HS-27A (cell line): ENCODE measurements around the gene ZNF729.
"Not testable (repeated sequence)": the region's sequence is repeated elsewhere in the genome, so short reads cannot be mapped to it uniquely, and the experiment has no call there.

Experiments
- DNase-seq: peaks from one replicate; pipeline ENCODE4 v3.0.0-alpha.2; 2012; ENCODE audit warnings: low read depth, missing footprints

ZNF729 gene

GRCh38 chr19:22286151-22286810, at the start of gene ZNF729:
TSS of gene ZNF729 (plus strand) at chr19:22286441. CDS start at chr19:22286526, 85 bp downstream.
- DNase-seq, result no peak

GRCh38 chr19:22256856-22257255, 29.4 kb upstream of the ZNF729 start:
- no peak for DNase-seq

GRCh38 chr19:22257381-22257780, 28.9 kb upstream of the ZNF729 start:
- no peak for DNase-seq

GRCh38 chr19:22257916-22258315, 28.3 kb upstream of the ZNF729 start:
- DNase-seq, result no peak

- no peak for DNase-seq
These were observed 25.7 kb upstream of the ZNF729 start for GRCh38 chr19:22260499-22260898.

- DNase-seq, result no peak
These were observed 24.6 kb upstream of the ZNF729 start for GRCh38 chr19:22261596-22261995.

GRCh38 chr19:22263121-22263520, 23.1 kb upstream of the ZNF729 start:
- DNase-seq, result no peak

- DNase-seq, result not testable (repeated sequence)
These were observed 35.3 kb downstream of the ZNF729 start for GRCh38 chr19:22321554-22321953.

GRCh38 chr19:22326219-22326618, 40.0 kb downstream of the ZNF729 start:
- no peak for DNase-seq

GRCh38 chr19:22327321-22327720, 41.1 kb downstream of the ZNF729 start:
- DNase-seq, result no peak

GRCh38 chr19:22331521-22331920, 45.3 kb downstream of the ZNF729 start:
- DNase-seq, result no peak

- DNase-seq, result no peak
These were observed 46.7 kb downstream of the ZNF729 start for GRCh38 chr19:22332924-22333323.

GRCh38 chr19:22335716-22336115, 49.5 kb downstream of the ZNF729 start:
- DNase-seq, result no peak

- DNase-seq, result no peak
These were observed 68.4 kb downstream of the ZNF729 start for GRCh38 chr19:22354665-22355064.
